HepG2 (cell line): ENCODE measurements around the gene PCIF1. TPM values are rescaled to one million over a fixed set of nuclear protein-coding genes. Genes with fewer than 3 reads are reported as not detected.

Experiments used
- ARID3A ChIP-seq: IDR thresholded peaks from 2 replicates; pipeline ENCODE4 v1.6.1; 2012; ENCODE audit warnings: low read depth, low read length, improper control_type of control experiment
- CCDC6 ChIP-seq: sonication (generic); formaldehyde crosslinking; IDR thresholded peaks from 2 replicates; pipeline ENCODE4 v1.8.1; 2022; ENCODE audit warnings: mild to moderate bottlenecking, missing genetic modification reagents, moderate library complexity
- FOXK1 ChIP-seq: sonication (generic); formaldehyde crosslinking; IDR thresholded peaks from 2 replicates; pipeline ENCODE4 v1.4.0; 2020; ENCODE audit warnings: low read depth, missing genetic modification reagents, borderline replicate concordance
- GABPA ChIP-seq, 2 experiments: IDR thresholded peaks; 2 replicates each; pipeline ENCODE4 v1.6.1; 2011 to 2016; ENCODE audit warnings: low read depth in 2 of 2, low read length in 1 of 2, missing biosample characterization in 1 of 2, missing genetic modification characterization in 1 of 2
- GABPB1 ChIP-seq: IDR thresholded peaks from 2 replicates; pipeline ENCODE4 v1.6.1; 2016; ENCODE audit warnings: mild to moderate bottlenecking, missing genetic modification reagents, moderate library complexity, missing compliant biosample characterization
- GMEB2 ChIP-seq: IDR thresholded peaks from 2 replicates; pipeline ENCODE4 v1.6.1; 2016; ENCODE audit warnings: missing biosample characterization, missing genetic modification reagents, low read depth
- HOXA3 ChIP-seq: sonication (generic); formaldehyde crosslinking; IDR thresholded peaks from 2 replicates; pipeline ENCODE4 v1.5.0; 2020; ENCODE audit warnings: missing genetic modification reagents
- JARID2 ChIP-seq: sonication (generic); formaldehyde crosslinking; IDR thresholded peaks from 2 replicates; pipeline ENCODE4 v1.8.1; 2023; ENCODE audit warnings: missing genetic modification reagents, inconsistent platforms; ENCODE audit not compliant: insufficient replicate concordance
- NCOA5 ChIP-seq: sonication (generic); formaldehyde crosslinking; IDR thresholded peaks from 2 replicates; pipeline ENCODE4 v1.4.0; 2020; ENCODE audit warnings: missing genetic modification reagents
- NFE2 ChIP-seq: sonication (generic); formaldehyde crosslinking; IDR thresholded peaks from 2 replicates; pipeline ENCODE4 v1.4.0; 2020; ENCODE audit warnings: missing genetic modification reagents
- NR2F1 ChIP-seq, 2 experiments: fragments of 450-650 bp in 1 of 2; formaldehyde crosslinking in 1 of 2; IDR thresholded peaks; 2 replicates each; pipeline versions ENCODE4 v1.5.0 to v1.6.1; 2016 to 2020; ENCODE audit warnings: mild to moderate bottlenecking in 1 of 2, missing compliant biosample characterization in 1 of 2, missing genetic modification reagents in 1 of 2, moderate library complexity in 1 of 2
- SMARCC2 ChIP-seq: fragments of 450-650 bp; IDR thresholded peaks from 2 replicates; pipeline ENCODE4 v1.6.1; 2017; ENCODE audit warnings: antibody characterized with exemption, mild to moderate bottlenecking
- SMYD3 ChIP-seq: sonication (generic); formaldehyde crosslinking; IDR thresholded peaks from 2 replicates; pipeline ENCODE4 v1.8.1; 2023; ENCODE audit warnings: mild to moderate bottlenecking, missing genetic modification reagents
- SP140L ChIP-seq: sonication (generic); formaldehyde crosslinking; IDR thresholded peaks from 2 replicates; pipeline ENCODE4 v1.4.0; 2020; ENCODE audit warnings: missing genetic modification reagents, borderline replicate concordance
- TCF7L2 ChIP-seq: IDR thresholded peaks from 2 replicates; pipeline ENCODE4 v1.6.1; 2011; ENCODE audit warnings: mild to moderate bottlenecking, low read depth, low read length, moderate library complexity
- THAP9 ChIP-seq: sonication (generic); formaldehyde crosslinking; IDR thresholded peaks from 2 replicates; pipeline ENCODE4; 2020; ENCODE audit warnings: missing genetic modification reagents, mild to moderate bottlenecking, borderline replicate concordance
- TIGD3 ChIP-seq: sonication (generic); formaldehyde crosslinking; IDR thresholded peaks from 2 replicates; pipeline ENCODE4 v1.5.1; 2020; ENCODE audit warnings: mild to moderate bottlenecking, missing genetic modification reagents, borderline replicate concordance
- ZMAT5 ChIP-seq: sonication (generic); formaldehyde crosslinking; IDR thresholded peaks from 2 replicates; pipeline ENCODE4 v1.5.0; 2020; ENCODE audit warnings: mild to moderate bottlenecking, low read depth, missing genetic modification reagents, borderline replicate concordance
- ZNF431 ChIP-seq: sonication (generic); formaldehyde crosslinking; IDR thresholded peaks from 2 replicates; pipeline ENCODE4 v1.9.0; 2022; ENCODE audit warnings: missing genetic modification reagents, low read depth, mild to moderate bottlenecking, borderline replicate concordance
- ZNF484 ChIP-seq: sonication (generic); formaldehyde crosslinking; IDR thresholded peaks from 2 replicates; pipeline ENCODE4 v1.5.1; 2020; ENCODE audit warnings: mild to moderate bottlenecking, low read depth, missing genetic modification reagents, borderline replicate concordance
- ZNF501 ChIP-seq: sonication (generic); formaldehyde crosslinking; IDR thresholded peaks from 2 replicates; pipeline ENCODE4 v1.5.1; 2020; ENCODE audit warnings: mild to moderate bottlenecking, moderate library complexity, missing genetic modification reagents
- ZNF570 ChIP-seq: sonication (generic); formaldehyde crosslinking; IDR thresholded peaks from 2 replicates; pipeline ENCODE4 v1.4.0; 2020; ENCODE audit warnings: mild to moderate bottlenecking, missing genetic modification reagents, borderline replicate concordance
- ZNF891 ChIP-seq: sonication (generic); formaldehyde crosslinking; IDR thresholded peaks from 2 replicates; pipeline ENCODE4 v1.5.0; 2020; ENCODE audit warnings: mild to moderate bottlenecking, missing genetic modification reagents
- polyA plus RNA-seq, 8 experiments: library from polyadenylated mRNA; depleted of rRNA in 3 of 8; stranded (reverse) in 7 of 8; unstranded in 1 of 8; fragments of >200 nt; fragmentation: Illumina TruSeq in 4 of 8; extraction: Trizol in 4 of 8; gene quantifications; 2 replicates each; pipeline versions ENCODE4 v1.2.1 to v1.2.3, GENCODE V29; 2011 to 2016; ENCODE audit warnings: low read depth in 4 of 8, missing spikeins in 1 of 8, mixed read lengths in 1 of 8; ENCODE audit not compliant: insufficient read depth in 1 of 8
- total RNA-seq, 5 experiments: library from RNA; depleted of rRNA; stranded (reverse); fragments of >200 nt; fragmentation: Illumina TruSeq; extraction: Trizol; gene quantifications; 2 replicates each; pipeline ENCODE4 v1.2.3, GENCODE V29; 2016; ENCODE audit warnings: low read depth in 1 of 5

The PCIF1 gene
- total and polyA plus RNA-seq, 2 of the 13 experiments (the other 11 are each of a cell fraction or from before 2014, with no cell fraction given) = 20.9 to 24.4 TPM

- TF ChIP-seq THAP9 (CRISPR knock-in tag) = 0 out of 2 replicates have a peak, but pooled peaks have one; percentile 40
- no peak for TF ChIP-seq SMYD3 (CRISPR knock-in tag)
- TF ChIP-seq NR2F1 (CRISPR knock-in tag; IDR thresholded peaks at IDR 0.05) = no peak
- TF ChIP-seq HOXA3 (CRISPR knock-in tag) = 0 out of 2 replicates have a peak, but pooled peaks have one; percentile 12
- no peak for TF ChIP-seq FOXK1 (CRISPR knock-in tag)
- TF ChIP-seq ZNF501 (CRISPR knock-in tag) = no peak
- no peak for TF ChIP-seq TIGD3 (CRISPR knock-in tag)
- TF ChIP-seq ZNF891 = peak; percentile 73; the same call in 1 of the 2 replicates
- no peak for TF ChIP-seq NFE2
- no peak for TF ChIP-seq SMARCC2
- no peak for TF ChIP-seq GABPB1 (CRISPR knock-in tag)
- no peak for TF ChIP-seq NCOA5 (CRISPR knock-in tag)
- no peak for TF ChIP-seq SP140L
- TF ChIP-seq GMEB2 (CRISPR knock-in tag) = no peak
- TF ChIP-seq ZNF484 (CRISPR knock-in tag) = no peak
- no peak for TF ChIP-seq GABPA (IDR thresholded peaks at IDR 0.05; ENCODE audit: low read depth, low read length)
- no peak for TF ChIP-seq GABPA (CRISPR knock-in tag; IDR thresholded peaks at IDR 0.05; ENCODE audit: low read depth)
- no peak for TF ChIP-seq CCDC6
- TF ChIP-seq ZNF570 = no peak
- TF ChIP-seq JARID2 (CRISPR knock-in tag) = no peak
- TF ChIP-seq ARID3A = no peak
- no peak for TF ChIP-seq ZMAT5
- no peak for TF ChIP-seq TCF7L2
- no peak for TF ChIP-seq ZNF431
Measured at GRCh38 chr20:45888681-45889080, 45.8 kb upstream of the PCIF1 start (continued).
